Fibroblast of skin of abdomen (primary cell): ENCODE results near the gene SFRP5.

Source experiments
- DNase-seq: peaks from one replicate; pipeline ENCODE4 v3.0.0-alpha.2; 2013

Gene SFRP5

DNA sequence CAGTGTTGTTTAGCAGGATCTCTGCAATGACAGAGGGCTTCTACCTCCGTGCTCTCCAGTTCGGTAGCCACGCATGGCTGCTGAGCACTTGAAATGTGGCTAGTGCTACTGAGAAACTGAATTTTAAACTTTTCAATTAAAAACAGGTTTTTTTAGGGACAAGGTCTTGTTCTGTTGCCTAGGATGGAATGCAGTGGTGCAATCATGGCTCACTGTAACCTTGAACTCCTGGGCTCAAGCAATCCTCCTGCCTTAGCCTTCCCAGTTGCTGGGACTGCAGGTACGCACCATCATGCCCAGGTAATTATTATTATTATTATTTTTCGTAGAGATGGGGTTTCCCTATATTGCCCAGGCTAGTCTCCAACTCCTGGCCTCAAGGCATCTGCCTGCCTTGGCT, 13.4 kb upstream of the SFRP5 start:
- no peak for DNase-seq

DNA sequence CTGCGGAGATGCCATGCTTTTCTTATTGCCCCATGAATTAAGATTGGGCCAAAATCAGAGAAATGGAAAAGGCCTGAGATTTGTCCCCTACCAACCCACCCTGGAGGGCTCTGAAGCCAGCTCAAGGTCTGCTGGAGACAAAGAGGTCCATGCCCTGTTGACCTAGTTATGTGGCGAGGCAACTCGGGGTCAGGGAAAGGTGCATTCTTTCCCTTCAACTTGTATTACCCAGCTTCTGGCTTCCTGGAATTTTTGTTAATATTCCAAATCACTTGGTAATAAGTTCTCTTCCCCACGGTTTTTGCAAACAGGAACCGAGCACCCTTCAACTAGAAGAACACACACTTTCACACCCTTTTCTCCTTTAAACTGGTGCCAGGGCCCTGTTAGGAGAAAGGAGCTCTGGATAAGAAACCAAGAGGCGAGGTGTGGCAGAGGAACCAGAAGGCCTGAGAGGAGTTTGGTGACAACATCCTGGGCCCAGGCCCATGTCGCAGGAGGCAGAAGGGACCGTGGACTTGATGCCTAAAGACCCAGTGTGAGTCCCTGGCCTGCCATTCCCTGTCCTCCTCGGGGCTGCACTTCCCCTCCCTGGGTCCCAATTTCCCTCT, 12.5 kb upstream of the SFRP5 start:
- no peak for DNase-seq

- no peak for DNase-seq
Measured at GRCh38 chr10:97782455-97783228, 10.8 kb upstream of the SFRP5 start.

DNA sequence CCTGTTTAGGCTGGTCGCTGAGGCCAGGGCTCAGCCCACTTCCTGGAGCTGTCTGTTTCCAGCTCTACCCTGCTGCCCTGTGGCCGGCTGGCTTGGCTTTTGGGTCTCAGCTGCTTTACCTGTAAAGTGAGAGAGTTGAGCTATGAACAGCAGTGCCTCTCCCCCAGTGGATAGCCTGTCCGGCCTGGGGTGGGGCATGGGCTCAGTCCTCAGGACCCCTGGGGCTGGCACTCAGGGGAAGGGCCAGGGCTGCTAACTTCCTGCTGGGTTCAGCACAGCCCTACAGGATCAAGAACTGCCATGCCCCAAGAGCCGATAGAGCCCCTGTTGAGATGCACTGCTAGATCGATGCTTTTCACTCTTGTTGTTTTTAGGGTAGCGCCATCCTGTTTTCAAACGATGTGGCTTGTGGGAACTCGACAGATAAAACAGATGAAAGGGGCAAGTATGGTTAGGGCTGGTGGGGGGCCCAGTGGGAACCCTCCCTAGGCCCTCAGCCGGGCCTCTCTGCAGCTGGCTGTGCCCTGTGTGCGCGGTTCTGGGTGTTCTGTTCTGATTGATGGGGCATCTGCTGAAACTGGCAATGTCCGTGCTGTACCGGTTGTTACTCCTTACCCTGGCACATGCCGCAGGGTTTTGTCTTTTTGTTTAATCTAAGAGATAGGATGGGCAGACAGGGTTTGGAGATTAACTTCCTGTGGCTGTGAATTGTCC, 10.0 kb upstream of the SFRP5 start:
- DNase-seq, result no peak

- DNase-seq, result no peak
Measured at GRCh38 chr10:97780841-97781617, 9.2 kb upstream of the SFRP5 start.

GRCh38 chr10:97779975-97780374, 8.2 kb upstream of the SFRP5 start:
- no peak for DNase-seq

DNA sequence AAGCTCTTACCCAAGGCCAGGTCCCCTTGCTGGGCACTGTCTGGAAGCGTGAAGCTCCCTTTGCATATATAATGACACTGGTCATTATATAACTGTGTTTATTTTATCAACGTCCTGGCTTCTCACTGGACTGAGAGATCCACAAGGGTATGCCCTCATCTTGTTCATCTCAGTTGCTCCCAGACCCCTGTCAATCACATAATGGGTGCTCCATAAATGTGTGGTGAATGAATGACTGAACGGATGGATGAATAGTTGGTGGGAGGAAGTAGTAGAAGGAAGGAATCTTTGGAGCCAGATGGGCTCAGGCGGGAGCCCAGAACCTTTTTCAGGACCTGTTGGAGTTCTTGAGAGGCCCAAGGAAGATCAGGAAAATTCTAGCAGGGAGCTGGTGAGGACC, 7.7 kb upstream of the SFRP5 start:
- DNase-seq, result no peak

DNA sequence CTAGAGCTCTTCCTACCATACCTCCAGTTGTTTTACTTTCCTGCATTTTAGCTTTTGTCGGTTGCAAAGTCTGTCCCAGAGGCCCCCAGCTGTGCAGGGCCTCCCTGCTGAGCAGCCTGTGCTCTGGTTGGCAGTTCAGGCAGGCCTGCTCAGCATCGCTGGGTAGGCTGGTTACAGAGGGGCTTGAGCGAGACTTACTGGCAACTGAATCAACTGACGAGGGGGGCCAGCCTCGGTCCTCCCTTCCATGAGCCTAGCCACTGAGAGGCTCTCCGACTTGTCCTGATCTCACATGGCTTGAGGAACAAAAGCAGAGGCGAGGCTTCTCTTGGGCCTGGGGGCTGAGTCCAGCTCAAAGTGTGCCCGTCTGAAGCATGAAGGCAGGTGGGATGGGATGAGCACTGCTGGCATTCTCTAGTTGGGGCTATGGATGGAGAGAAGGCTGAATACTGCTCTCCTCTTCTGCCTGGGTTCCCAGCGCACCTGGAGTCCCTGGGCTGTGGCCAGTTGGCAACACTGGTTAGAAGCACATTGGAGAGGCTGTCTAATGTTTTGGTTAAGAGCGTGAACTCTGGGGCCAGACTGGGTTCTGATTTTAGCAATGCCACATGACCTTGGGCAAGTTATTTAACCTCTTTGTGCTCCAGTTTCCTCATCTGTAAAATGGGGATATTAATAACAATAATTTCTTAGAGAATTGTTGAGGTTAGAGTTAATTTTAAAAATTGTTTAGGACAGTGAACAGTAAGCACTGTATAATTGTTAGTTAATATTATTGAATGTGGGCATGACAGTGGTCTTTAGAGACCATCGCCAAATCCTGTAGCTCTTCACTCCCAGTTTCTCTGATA, 6.9 kb upstream of the SFRP5 start:
- DNase-seq, result no peak

GRCh38 chr10:97777143-97777542, 5.3 kb upstream of the SFRP5 start:
- no peak for DNase-seq

DNA sequence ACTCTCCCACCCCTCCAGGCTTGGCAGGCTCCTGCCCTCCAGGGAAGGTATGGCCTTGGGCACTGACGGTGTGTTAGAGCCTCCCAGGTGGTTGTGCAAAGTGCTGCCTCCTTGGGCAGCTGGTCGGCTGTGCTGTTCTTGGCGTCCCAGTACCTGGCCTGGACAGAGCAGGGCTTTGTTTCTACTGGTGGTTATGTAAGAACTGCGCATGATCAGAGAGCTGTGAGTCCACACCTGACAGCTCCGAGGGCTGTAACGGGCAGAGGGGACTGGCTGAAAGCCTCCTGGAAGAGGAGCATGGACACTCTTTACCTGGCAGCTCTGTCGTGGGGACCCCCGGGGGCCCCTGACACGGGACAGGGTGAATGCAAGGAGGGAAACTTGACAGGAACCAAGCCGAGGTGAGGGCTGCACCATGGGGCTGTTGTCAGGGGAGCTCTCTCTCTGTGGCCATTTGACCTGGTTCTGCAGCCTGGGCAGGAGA, 3.1 kb upstream of the SFRP5 start:
- no peak for DNase-seq

DNA sequence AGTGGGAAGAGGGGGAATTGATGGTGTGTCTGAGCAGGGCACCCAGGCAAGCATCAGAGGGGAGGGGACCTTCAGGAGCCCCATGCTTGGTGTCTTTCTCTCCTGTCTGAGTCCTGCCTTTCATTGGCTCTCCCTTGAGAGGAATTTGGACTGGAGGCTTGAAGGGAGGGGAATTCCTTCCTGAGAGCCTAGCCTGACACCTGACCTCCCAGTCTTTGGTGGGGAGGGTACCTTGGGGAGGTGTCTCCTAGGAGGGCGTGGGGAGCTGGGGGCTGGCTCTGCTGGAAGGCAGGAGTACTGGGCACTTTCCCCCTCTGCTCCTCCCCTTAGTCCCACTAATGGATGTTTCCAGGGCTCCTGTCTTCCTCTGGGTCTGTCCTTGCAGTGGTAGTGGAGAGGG, 1.3 kb upstream of the SFRP5 start:
- DNase-seq, result no peak

GRCh38 chr10:97771055-97771891, 526 bp downstream of the SFRP5 start:
- DNase-seq, result no peak

- DNase-seq, result no peak
Measured at GRCh38 chr10:97770255-97770654, 1.5 kb downstream of the SFRP5 start.

DNA sequence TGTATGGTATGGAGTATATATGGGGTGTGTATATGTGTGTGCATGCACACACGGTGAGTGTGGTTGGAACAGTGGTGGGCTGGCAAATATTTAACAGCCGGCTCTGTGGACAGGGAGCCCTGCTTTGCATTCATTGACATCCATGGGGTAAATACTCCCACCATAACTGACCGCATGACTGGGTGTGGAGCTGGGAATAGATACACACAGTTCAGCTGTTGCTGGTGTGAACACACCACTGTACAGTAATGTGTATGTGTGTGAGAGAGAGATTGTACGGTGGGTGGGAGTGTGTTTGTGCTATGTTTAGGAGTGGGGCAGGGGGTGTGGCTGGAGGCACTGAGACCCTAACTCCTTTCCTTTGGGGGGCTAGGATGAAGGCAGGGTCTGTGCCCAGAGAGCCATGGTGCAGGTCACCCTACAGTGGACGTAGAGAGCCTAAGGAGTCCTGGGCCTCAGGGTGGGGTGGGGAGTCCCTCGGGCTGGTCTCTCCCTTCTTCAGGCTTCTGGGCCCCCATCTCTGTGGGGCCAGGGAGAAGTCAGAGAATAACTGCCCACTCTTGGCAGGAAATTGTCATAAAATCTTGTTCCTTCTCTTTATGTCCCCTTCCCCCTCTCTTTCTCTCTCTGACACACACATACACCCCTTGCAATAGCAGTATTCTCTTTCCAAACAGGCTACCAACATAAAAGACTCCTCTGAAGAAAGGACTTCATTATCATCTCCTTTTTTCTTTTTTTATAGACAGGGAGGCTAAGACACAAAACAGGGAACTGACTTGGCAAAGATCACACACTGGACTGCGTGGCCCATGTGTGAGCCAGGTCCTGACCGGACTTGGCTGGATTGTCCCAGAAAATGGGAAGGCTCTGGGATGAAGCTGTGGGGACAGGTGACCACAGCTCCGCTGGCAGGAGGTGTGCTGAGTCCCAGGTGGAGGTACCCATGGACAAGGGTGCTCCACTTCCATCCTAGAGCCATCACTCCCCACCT, 3.2 kb downstream of the SFRP5 start:
- no peak for DNase-seq

DNA sequence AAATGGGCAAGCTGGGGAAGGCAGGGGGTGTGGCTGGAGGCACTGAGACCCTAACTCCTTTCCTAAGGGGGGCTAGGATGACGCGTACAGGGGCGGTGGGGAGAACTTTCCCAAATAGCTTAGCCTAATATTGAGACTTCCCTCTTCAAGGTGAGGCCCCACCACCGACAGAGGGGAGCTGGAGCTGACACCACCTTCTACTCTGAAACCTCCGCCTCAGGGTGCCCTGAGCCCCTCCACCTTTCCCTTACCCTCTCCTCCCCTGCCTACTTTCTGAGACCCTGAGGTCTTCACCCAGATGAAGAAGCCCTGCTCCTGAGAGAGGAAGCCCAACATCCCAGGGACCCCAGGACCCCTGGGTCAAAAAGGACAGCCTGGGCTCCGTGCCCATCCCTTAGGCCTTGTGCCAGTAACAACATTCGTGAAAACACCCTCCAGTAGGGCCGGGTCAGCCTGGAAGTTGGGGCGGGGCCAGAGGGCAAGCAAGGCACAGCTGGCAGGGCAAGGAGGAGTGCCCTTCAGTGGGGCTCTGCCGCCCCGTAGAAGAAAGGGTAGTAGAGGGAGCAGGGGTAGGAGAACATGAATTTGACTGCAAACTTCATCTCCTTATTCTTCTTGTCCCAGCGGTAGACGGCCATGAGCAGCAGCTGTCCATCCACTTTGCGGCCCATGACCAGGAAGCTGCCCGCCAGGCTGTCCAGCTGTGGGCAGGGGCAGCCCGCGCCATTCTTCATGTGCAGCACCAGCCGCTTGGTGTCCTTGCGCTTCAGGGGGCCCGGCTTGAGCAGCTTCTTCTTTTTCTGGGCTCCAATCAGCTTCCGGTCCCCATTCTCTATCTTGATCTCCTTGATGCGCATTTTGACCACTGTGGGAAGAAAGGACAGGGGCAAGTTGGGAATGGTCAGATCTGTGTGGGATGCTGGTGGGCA, 4.5 kb downstream of the SFRP5 start:
- no peak for DNase-seq

GRCh38 chr10:97766106-97766810, 5.5 kb downstream of the SFRP5 start:
- DNase-seq, result no peak

- no peak for DNase-seq
Measured at GRCh38 chr10:97765201-97765600, 6.6 kb downstream of the SFRP5 start.

- no peak for DNase-seq
Measured at GRCh38 chr10:97764519-97764931, 7.3 kb downstream of the SFRP5 start.
